Inflammatory macrophage treated with lipopolysaccharide for 1 hour (primary cell): ENCODE measurements around the gene CSMD2.

Experiments used
- DNase-seq, 2 donors: peaks; one replicate each; pipeline ENCODE4 v3.0.0-alpha.2; 2020 to 2022

The CSMD2 gene

GRCh38 chr1:33895976-33896375 lies 269.1 kb downstream of the CSMD2 start:
- no peak for DNase-seq

DNA sequence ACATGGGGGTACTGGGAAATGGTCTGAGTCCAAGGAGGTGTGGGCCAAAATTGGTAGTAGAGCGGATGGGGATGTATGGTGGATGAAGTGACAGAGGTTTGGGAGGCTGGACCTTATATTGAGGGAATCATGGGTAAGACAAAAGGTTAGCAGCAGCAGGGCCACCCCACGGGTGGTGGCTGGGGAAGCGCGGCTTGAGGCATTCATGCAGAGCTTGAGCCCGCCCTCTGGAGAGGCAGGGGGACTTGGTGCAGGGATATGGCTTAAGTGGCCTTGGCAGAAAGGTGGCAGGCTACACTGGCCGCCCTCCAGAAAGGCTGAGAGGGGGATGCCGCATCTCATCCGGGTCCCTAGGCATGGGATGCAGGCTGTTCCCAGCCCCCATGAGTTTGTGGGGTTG lies 269.6 kb downstream of the CSMD2 start:
- no peak for DNase-seq

GRCh38 chr1:33893147-33893830 lies 271.7 kb downstream of the CSMD2 start:
- no peak for DNase-seq

DNA sequence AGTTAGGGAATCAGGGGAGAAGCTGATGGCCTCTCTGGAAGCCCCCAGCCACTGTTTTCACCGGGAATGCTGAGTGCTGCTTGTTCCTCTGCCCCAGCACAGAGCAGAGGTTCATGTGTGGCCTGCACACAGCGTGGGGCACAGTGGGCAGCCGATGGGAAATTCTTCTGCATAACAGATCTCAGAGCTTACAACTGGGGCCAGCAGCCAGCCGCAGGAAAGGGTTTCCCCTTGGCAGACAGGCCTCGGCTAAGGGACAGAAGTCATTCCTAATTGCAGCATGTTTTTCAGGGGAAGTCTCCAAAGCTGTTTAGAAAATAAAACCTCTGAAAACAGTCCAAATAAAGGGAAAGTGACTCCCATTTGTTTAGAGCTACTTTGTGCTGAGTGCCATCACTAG lies 278.5 kb downstream of the CSMD2 start:
- no peak for DNase-seq

DNA sequence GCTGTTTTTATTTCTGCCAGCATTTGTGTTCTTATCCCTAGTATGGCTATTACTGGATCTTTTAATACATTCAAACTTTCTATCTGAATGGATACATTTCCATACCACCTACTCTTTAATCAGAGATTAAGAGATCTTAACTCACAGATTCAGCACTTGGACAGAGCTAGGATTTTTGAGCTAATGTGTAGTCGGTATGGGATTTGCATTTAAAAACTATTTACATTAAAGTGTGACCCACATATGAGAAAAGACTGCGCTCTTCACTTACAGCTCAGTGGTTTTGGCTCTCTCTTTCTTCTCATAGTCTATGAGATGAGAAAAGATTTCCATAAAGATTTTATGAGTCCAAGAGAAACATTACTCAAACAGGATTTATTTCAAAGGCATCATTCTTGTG lies 284.7 kb downstream of the CSMD2 start:
- no peak for DNase-seq

- no peak for DNase-seq
These were observed 286.6 kb downstream of the CSMD2 start for GRCh38 chr1:33878392-33878791.

DNA sequence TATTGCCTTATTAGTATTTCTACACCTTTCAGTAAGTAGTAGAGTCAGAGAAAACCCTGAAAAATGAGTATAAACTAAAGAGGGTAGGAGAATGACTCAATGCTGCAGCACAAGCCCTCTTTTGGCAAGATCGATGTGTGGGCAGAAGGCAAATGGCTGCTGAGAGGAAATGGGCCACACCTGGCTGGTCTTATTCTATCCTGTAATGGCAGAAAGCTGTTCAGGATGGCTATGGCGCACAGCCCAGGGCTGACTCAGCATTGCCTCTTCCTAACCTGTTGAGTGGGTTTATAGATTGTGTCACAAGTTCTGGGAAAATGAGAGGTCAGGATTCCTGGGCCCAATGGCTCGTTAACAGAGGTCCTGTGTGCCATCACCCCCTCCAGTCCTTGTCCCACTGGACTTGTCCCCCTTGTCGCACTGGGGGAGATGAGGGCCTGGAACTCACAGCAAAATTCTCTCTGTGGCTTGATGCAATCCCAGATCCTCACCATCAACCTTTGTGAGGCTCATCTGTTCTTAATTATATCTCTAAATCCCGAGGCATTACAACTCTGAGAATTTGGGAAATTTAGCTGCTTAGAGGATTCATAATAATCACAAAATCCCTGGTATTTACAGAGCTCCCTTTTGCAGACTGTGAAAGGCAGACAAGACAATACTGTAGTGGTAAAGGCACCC lies 287.9 kb downstream of the CSMD2 start:
- DNase-seq = no peak

DNA sequence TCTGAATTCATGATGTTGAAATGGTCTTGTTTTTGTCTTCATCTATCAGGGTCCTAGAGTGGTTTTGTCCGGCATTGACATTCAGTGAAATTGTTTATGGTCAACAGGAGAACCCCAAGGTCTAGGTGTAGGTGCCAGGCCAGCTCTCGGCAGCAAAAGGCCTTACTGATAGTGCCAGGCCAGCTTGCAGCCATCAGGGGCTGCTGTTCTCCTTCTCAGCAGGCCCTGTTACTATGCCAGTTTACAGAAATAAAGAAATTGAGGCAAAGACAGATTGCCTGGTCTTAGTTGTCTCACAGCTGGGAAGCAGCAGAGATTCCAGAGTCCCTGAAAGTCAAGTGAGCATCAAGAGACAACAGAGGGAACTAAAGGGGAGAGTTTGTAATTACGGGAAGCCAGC lies 289.2 kb downstream of the CSMD2 start:
- no peak for DNase-seq

GRCh38 chr1:33874636-33875035 lies 290.4 kb downstream of the CSMD2 start:
- no peak for DNase-seq

DNA sequence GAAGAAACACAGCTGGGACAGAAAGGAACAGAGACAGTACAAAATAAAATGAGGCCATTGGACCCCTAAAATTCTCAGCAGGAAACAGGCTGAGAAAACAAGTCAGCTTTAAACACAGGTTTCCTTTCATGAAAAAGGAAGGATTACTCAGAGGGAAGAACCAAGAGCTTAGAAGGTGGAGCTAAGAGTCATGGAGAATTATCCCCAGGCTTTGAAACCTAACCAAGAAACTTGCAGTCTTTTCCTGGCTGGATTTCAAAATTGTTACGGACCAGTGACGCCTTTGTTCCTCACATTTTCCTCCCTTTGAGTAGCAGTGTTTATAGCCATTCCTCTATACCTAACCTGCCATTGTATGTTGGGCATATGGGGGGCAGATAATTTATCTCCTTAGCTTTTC lies 292.3 kb downstream of the CSMD2 start:
- no peak for DNase-seq

GRCh38 chr1:33872275-33872674 lies 292.8 kb downstream of the CSMD2 start:
- no peak for DNase-seq

GRCh38 chr1:33867684-33868083 lies 297.3 kb downstream of the CSMD2 start:
- no peak for DNase-seq

- DNase-seq = no peak
These were observed 298.7 kb downstream of the CSMD2 start for GRCh38 chr1:33866281-33866680.

DNA sequence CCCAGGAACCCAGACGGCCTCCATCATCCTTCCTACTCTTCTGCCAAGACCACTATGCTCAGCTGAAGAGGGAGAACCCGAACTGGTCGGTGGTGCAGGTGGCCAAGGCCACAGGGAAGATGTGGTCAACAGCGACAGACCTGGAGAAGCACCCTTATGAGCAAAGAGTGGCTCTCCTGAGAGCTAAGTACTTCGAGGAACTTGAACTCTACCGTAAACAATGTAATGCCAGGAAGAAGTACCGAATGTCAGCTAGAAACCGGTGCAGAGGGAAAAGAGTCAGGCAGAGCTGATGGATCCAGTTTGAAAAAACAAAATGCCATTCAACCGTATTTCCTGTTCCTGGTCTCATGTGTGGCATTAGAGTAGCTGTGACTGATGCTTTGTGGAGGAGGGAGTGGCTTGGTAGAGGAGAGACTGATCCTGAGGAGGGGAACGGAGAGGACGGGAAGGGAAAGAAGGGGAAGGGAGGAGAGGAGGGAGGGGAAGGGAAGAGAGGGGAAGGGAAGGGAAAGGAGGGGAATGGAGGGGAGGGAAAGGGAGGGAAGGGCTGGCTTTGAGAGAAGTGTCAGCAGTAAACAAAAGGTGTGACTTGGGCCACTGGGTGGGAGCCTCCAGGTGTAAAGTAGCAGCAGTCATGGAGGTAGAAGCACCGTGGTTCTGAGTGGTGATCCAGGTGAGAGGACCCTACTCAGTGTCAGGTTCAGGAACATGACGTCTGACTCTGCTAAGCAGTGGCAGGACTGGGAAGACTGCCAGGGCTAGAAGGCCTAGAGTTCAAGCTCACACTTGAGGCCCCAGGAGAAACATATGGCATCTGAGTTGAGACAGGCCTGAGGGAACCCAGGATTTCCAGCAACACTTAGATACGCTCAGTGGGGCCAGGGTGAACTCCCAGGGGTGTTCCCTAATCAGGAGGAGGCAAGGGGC lies 300.3 kb downstream of the CSMD2 start:
- no peak for DNase-seq

DNA sequence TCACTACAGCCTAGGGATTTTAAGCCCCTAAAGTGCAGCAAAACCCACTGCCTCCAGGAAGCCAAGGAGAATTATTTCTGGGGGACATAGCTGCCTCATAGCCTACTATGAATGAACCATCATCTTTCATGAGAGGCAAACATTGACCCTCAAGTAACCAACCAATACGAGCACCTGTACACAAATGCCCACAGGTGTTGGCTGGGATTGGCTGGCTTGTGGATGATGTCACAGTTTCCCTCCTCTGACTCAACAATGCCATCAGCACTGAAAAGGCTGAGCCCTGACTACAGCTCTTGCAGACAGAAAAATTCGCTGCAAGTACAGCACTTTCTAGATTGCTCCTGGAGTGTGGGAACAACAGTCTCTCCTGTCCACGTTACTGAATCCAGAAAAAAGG lies 301.3 kb downstream of the CSMD2 start, which contains the start of gene HMGB4:
HMGB4 (plus strand) TSS at position 301 of the 400 bp plus-strand sequence. CDS start 113 bp downstream, outside the sequence.
- DNase-seq = no peak

GRCh38 chr1:33860671-33861070 lies 304.4 kb downstream of the CSMD2 start:
- DNase-seq = no peak

GRCh38 chr1:33854091-33854490 lies 310.9 kb downstream of the CSMD2 start:
- no peak for DNase-seq

DNA sequence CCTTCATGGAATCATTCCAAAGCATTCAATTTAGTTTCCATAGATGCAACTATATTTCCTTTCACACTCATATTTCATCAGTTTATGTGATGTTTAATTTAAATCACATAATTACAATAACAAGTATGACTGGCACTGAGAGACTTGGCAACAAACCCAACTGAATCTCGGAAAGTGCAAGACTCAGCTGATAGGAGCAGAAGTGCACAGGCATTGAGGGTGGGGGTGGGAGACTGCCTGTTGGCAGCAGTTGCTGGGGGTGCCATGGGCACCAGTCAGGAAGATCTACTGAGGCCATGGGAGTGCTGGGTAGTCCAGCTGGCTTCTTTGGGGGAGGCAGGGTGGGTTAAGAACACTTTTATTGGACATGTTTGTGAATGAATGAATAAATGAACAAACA lies 311.6 kb downstream of the CSMD2 start:
- no peak for DNase-seq

GRCh38 chr1:33852711-33853110 lies 312.3 kb downstream of the CSMD2 start:
- DNase-seq = no peak

DNA sequence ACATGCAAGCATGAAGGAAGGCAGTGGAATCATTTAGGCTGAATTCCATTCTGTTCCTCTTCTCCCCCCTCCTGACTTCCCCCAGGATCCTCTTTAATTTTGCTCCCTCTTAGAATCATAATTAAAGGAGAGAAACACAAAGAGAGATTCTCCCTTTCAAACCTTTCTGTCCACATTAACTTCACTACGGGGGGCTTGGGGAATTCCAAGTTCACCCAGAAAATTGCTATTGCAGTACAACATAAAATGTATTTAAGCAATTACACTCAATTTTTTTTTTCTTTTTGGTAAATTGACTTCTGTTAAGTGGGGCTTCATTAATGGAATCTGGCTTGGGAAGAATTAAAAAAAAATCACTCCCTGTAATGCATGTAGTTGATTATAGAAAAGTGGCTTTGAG lies 314.5 kb downstream of the CSMD2 start:
- DNase-seq = no peak

GRCh38 chr1:33849211-33849610 lies 315.8 kb downstream of the CSMD2 start:
- DNase-seq = no peak

GRCh38 chr1:33848205-33848937 lies 316.7 kb downstream of the CSMD2 start:
- DNase-seq = no peak

- DNase-seq = no peak
These were observed 318.2 kb downstream of the CSMD2 start for GRCh38 chr1:33846861-33847260.
